ENCODE measurements around the gene ANO1. TPM values are rescaled to one million over a fixed set of nuclear protein-coding genes. Genes with fewer than 3 reads are reported as not detected.

The ANO1 gene
- total RNA-seq, 1 donor from 2014 or later = 0.14 TPM

GRCh38 chr11:70063555-70063954 is 14.6 kb upstream of the ANO1 start:
- Mint-ChIP-seq H3K4me1 (ENCODE audit: low read depth, unreplicated experiment) (peaks cover 2% of the 10 kb centered on the region), H3K36me3 (ENCODE audit: low read depth, unreplicated experiment) (no peaks in the 10 kb centered on the region), H3K9me3 (ENCODE audit: unreplicated experiment) (peaks cover 2% of the 10 kb centered on the region), H3K27ac (ENCODE audit: unreplicated experiment) (no peak overlapping the region), H3K4me3 (ENCODE audit: unreplicated experiment) (no peak overlapping the region), H3K27me3 (ENCODE audit: low read depth, unreplicated experiment) (peaks cover 38% of the 10 kb centered on the region)
- no peaks in the 10 kb centered on the region for H3K9me3 ChIP-seq (ENCODE audit: insufficient read depth, low read depth, low read length)
- no peak overlapping the region for H2AFZ ChIP-seq (ENCODE audit: low read depth, low read length)
- peaks cover 11% of the 10 kb centered on the region for H3K27me3 ChIP-seq (ENCODE audit: insufficient read depth, low read length)
- no peaks in the 10 kb centered on the region for H3K4me1 ChIP-seq (ENCODE audit: insufficient read depth, low read length)
- no peaks in the 10 kb centered on the region for H3K79me2 ChIP-seq (ENCODE audit: insufficient read depth, low read length)
- TF ChIP-seq EZH2 (IDR thresholded peaks at IDR 0.05; ENCODE audit: insufficient read depth, low read length) = no peak
- TF ChIP-seq CTCF (IDR thresholded peaks at IDR 0.05; ENCODE audit: insufficient read depth, low read depth, low read length) = no peak
- DNase-seq (ENCODE audit: low read depth) (no peak), FAIRE-seq (no peak)
- no peak overlapping the region for H3K4me3 ChIP-seq (ENCODE audit: insufficient read depth, low read depth, low read length)
- H3K27ac ChIP-seq (ENCODE audit: low read depth, low read length) = no peak overlapping the region
- H3K9ac ChIP-seq (ENCODE audit: low read length) = no peak overlapping the region
- no peak overlapping the region for H3K4me2 ChIP-seq (ENCODE audit: low read length)
- no peaks in the 10 kb centered on the region for H4K20me1 ChIP-seq (ENCODE audit: insufficient read depth, low read length)
- no peaks in the 10 kb centered on the region for H3K36me3 ChIP-seq (ENCODE audit: insufficient read depth, low read length)

- Mint-ChIP-seq H3K4me1 (ENCODE audit: low read depth, unreplicated experiment) (peaks cover 2% of the 10 kb centered on the region), H3K27me3 (ENCODE audit: low read depth, unreplicated experiment) (peaks cover 44% of the 10 kb centered on the region), H3K27ac (ENCODE audit: unreplicated experiment) (no peak overlapping the region), H3K4me3 (ENCODE audit: unreplicated experiment) (no peak overlapping the region), H3K36me3 (ENCODE audit: low read depth, unreplicated experiment) (no peaks in the 10 kb centered on the region), H3K9me3 (ENCODE audit: unreplicated experiment) (peaks cover 2% of the 10 kb centered on the region)
- H3K9ac ChIP-seq (ENCODE audit: low read length) = no peak overlapping the region
- H3K4me3 ChIP-seq (ENCODE audit: insufficient read depth, low read depth, low read length) = no peak overlapping the region
- H3K9me3 ChIP-seq (ENCODE audit: insufficient read depth, low read depth, low read length) = no peaks in the 10 kb centered on the region
- H2AFZ ChIP-seq (ENCODE audit: low read depth, low read length) = no peak overlapping the region
- H3K27me3 ChIP-seq (ENCODE audit: insufficient read depth, low read length) = peaks cover 16% of the 10 kb centered on the region
- TF ChIP-seq CTCF (IDR thresholded peaks at IDR 0.05; ENCODE audit: insufficient read depth, low read depth, low read length) (no peak), EZH2 (IDR thresholded peaks at IDR 0.05; ENCODE audit: insufficient read depth, low read length) (no peak)
- no peaks in the 10 kb centered on the region for H4K20me1 ChIP-seq (ENCODE audit: insufficient read depth, low read length)
- H3K27ac ChIP-seq (ENCODE audit: low read depth, low read length) = no peak overlapping the region
- no peaks in the 10 kb centered on the region for H3K4me1 ChIP-seq (ENCODE audit: insufficient read depth, low read length)
- no peaks in the 10 kb centered on the region for H3K79me2 ChIP-seq (ENCODE audit: insufficient read depth, low read length)
- no peak for FAIRE-seq
- H3K36me3 ChIP-seq (ENCODE audit: insufficient read depth, low read length) = no peaks in the 10 kb centered on the region
- no peak overlapping the region for H3K4me2 ChIP-seq (ENCODE audit: low read length)
- no peak for DNase-seq (ENCODE audit: low read depth)
These were observed 13.9 kb upstream of the ANO1 start for GRCh38 chr11:70064008-70064725.

- Mint-ChIP-seq H3K9me3 (ENCODE audit: unreplicated experiment) (peaks cover 2% of the 10 kb centered on the region), H3K27ac (ENCODE audit: unreplicated experiment) (no peak overlapping the region), H3K36me3 (ENCODE audit: low read depth, unreplicated experiment) (no peaks in the 10 kb centered on the region), H3K4me1 (ENCODE audit: low read depth, unreplicated experiment) (peaks cover 2% of the 10 kb centered on the region), H3K4me3 (ENCODE audit: unreplicated experiment) (no peak overlapping the region), H3K27me3 (ENCODE audit: low read depth, unreplicated experiment) (peaks cover 50% of the 10 kb centered on the region)
- Histone ChIP-seq H3K4me2 (ENCODE audit: low read length) (no peak overlapping the region), H3K9me3 (ENCODE audit: insufficient read depth, low read depth, low read length) (no peaks in the 10 kb centered on the region), H3K27ac (ENCODE audit: low read depth, low read length) (no peak overlapping the region), H2AFZ (ENCODE audit: low read depth, low read length) (no peak overlapping the region), H3K4me1 (ENCODE audit: insufficient read depth, low read length) (no peaks in the 10 kb centered on the region), H3K4me3 (ENCODE audit: insufficient read depth, low read depth, low read length) (no peak overlapping the region), H3K9ac (ENCODE audit: low read length) (no peak overlapping the region), H3K79me2 (ENCODE audit: insufficient read depth, low read length) (no peaks in the 10 kb centered on the region), H3K36me3 (ENCODE audit: insufficient read depth, low read length) (no peaks in the 10 kb centered on the region), H3K27me3 (ENCODE audit: insufficient read depth, low read length) (peaks cover 22% of the 10 kb centered on the region), H4K20me1 (ENCODE audit: insufficient read depth, low read length) (no peaks in the 10 kb centered on the region)
- no peak for TF ChIP-seq EZH2 (IDR thresholded peaks at IDR 0.05; ENCODE audit: insufficient read depth, low read length)
- no peak for TF ChIP-seq CTCF (IDR thresholded peaks at IDR 0.05; ENCODE audit: insufficient read depth, low read depth, low read length)
- no peak for DNase-seq (ENCODE audit: low read depth)
- no peak for FAIRE-seq
These were observed 13.3 kb upstream of the ANO1 start for GRCh38 chr11:70064726-70065317.
